ENCODE results near the gene TAF1B. TPM values are rescaled to one million over a fixed set of nuclear protein-coding genes. Genes with fewer than 3 reads are reported as not detected.
"Not testable (repeated sequence)": the region's sequence is repeated elsewhere in the genome, so short reads cannot be mapped to it uniquely, and the experiment has no call there.

TAF1B gene
- total RNA-seq, 1 donor from 2014 or later = 35.7 TPM

DNA sequence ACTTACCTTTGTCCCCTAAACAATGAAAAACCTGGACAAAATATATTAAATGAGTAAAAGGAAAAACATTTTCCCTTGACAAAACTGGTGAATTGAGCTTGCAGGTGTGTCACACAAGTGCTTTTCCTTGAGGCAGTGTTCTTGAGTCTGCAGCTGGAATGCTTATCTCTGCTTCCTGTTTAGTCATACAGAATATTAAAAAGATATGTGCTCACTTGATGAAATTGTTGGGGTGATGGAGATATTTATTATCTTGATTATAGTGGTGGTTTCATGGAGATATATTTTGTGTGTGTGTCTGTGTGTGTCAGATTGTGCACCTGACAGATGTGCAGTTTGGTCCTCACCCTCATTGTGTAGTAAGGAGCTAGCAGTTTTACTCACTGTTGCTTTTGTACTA, 3.3 kb downstream of the TAF1B start:
- no peaks in the 10 kb centered on the region for H3K9me3 Mint-ChIP-seq
- peak overlapping the region; percentile 81 for H3K4me3 Mint-ChIP-seq
- TF ChIP-seq, protein P1, sequence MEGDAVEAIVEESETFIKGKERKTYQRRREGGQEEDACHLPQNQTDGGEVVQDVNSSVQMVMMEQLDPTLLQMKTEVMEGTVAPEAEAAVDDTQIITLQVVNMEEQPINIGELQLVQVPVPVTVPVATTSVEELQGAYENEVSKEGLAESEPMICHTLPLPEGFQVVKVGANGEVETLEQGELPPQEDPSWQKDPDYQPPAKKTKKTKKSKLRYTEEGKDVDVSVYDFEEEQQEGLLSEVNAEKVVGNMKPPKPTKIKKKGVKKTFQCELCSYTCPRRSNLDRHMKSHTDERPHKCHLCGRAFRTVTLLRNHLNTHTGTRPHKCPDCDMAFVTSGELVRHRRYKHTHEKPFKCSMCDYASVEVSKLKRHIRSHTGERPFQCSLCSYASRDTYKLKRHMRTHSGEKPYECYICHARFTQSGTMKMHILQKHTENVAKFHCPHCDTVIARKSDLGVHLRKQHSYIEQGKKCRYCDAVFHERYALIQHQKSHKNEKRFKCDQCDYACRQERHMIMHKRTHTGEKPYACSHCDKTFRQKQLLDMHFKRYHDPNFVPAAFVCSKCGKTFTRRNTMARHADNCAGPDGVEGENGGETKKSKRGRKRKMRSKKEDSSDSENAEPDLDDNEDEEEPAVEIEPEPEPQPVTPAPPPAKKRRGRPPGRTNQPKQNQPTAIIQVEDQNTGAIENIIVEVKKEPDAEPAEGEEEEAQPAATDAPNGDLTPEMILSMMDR (conservative IDR thresholded peaks at IDR 0.05) = no peak
- H3K36me3 Mint-ChIP-seq (ENCODE audit: low read depth) = peaks cover 12% of the 10 kb centered on the region
- H3K4me1 Mint-ChIP-seq = peaks cover 41% of the 10 kb centered on the region
- no peak for DNase-seq (ENCODE audit: low read depth, low spot score)
- no peak overlapping the region for H3K27ac Mint-ChIP-seq (ENCODE audit: unreplicated experiment)
- no peaks in the 10 kb centered on the region for H3K27me3 Mint-ChIP-seq (ENCODE audit: low read depth)

DNA sequence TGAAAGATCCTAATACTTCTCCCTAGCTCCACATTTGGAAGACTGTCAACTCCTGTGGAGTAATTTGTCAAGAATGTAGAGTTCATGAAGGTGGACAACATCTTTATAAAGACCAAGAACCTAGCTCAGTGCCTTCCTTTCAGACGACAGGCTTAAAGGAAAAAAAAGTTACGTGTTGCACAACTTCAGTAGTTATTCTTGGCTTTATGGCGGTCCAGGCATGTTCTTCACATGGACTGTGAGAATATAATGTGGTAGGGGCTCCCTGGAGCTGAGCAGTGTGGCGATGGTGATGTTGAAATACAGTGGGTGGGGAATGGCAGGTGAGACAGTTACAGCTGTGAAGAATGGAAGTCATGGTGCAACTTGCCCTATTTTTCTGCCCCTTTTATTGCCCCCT, 3.9 kb downstream of the TAF1B start:
- Mint-ChIP-seq H3K4me3 (peak overlapping the region; percentile 81), H3K36me3 (ENCODE audit: low read depth) (peaks cover 14% of the 10 kb centered on the region)

DNA sequence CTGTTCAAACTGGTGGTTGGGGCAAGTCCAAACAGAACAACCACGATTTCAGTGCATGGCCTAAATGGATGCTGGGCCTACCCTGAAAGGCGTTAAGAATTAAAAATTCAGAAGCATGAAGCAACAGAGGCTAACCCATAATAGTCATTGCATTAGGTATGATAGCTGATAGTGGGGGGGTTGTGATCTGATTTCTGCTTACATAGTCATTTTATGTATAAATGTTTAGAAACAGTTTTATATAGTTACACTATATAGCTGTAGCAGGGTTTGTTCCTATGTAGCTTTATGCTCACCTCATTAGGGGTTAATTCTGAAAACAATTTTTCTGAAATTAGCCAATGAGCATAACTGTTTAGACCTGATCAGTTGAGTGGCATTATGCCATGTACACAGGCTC, 9.6 kb downstream of the TAF1B start:
- Mint-ChIP-seq H3K4me1 (peaks cover 3% of the 10 kb centered on the region), H3K9me3 (peaks cover 15% of the 10 kb centered on the region), H3K27ac (ENCODE audit: unreplicated experiment) (no peak overlapping the region), H3K4me3 (no peak overlapping the region), H3K27me3 (ENCODE audit: low read depth) (no peaks in the 10 kb centered on the region), H3K36me3 (ENCODE audit: low read depth) (peaks cover 56% of the 10 kb centered on the region)
- TF ChIP-seq, protein P1 (conservative IDR thresholded peaks at IDR 0.05) = no peak
- no peak for DNase-seq (ENCODE audit: low read depth, low spot score)

More for the DNA sequence above, 3.9 kb downstream of the TAF1B start:
- no peaks in the 10 kb centered on the region for H3K27me3 Mint-ChIP-seq (ENCODE audit: low read depth)
- TF ChIP-seq, protein P1 (conservative IDR thresholded peaks at IDR 0.05) = no peak
- no peak for DNase-seq (ENCODE audit: low read depth, low spot score)
- peaks cover 41% of the 10 kb centered on the region for H3K4me1 Mint-ChIP-seq
- H3K27ac Mint-ChIP-seq (ENCODE audit: unreplicated experiment) = no peak overlapping the region
- no peaks in the 10 kb centered on the region for H3K9me3 Mint-ChIP-seq

DNA sequence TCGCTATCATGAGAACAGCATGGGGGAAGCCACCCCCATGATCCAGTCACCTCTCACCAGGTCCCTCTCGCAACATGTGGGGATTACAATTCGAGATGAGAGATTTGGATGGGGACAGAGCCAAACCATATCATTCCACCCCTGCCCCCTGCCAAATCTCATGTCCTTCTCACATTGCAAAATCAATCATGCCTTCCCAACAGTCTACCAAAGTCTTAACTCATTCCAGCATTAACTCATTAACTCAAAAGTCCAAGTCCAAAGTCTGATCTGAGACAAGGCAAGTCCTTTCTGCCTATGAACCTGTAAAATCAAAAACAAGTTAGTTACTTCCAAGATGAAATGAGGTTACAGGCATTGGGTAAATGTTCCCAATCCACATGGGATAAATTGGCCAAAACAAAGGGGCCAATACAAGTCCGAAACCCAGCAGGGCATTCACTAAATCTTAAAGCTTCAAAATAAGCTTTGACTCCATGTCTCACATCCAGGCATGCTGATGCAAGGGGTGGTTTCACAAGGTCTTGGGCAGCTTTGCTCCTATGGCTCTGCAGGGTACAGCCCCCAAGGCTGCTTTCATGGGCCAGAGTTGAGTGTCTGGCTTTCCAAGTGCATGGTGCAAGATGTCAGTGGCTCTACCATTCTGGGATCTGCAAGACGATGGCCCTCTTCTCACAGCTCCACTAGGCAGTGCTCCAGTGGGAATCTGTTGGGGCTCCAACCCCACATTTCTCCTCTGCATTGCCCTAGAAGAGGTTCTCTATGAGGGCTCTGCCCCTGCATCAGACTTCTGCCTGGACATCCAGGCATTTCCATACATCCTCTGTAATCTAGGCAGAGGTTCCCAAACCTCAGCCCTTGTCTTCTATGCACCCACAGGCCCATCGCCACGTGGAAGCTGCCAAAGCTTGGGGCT, 14.8 kb downstream of the TAF1B start:
- Mint-ChIP-seq H3K27me3 (ENCODE audit: low read depth) (no peaks in the 10 kb centered on the region), H3K4me1 (no peaks in the 10 kb centered on the region), H3K9me3 (peaks cover 39% of the 10 kb centered on the region), H3K4me3 (no peak overlapping the region), H3K27ac (ENCODE audit: unreplicated experiment) (no peak overlapping the region), H3K36me3 (ENCODE audit: low read depth) (peaks cover 97% of the 10 kb centered on the region)
- TF ChIP-seq, protein P1 (conservative IDR thresholded peaks at IDR 0.05) = no peak
- DNase-seq (ENCODE audit: low read depth, low spot score) = no peak

DNA sequence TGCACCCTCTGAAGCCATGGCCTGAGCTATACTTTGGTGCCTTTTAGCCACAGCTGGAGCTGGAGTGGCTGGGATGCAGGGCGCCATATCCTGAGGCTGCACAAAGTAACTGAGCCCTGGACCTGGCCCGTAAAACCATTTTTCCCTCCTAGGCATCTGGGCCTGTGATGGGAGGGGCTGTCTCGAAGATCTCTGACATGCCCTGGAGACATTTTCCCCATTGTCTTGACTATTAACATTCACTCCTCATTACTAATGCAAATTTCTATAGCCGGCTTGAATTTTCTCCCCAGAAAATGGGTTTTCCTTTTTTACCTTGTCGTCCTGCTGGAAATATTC, 15.4 kb downstream of the TAF1B start:
- DNase-seq (ENCODE audit: low read depth, low spot score) = no peak

DNA sequence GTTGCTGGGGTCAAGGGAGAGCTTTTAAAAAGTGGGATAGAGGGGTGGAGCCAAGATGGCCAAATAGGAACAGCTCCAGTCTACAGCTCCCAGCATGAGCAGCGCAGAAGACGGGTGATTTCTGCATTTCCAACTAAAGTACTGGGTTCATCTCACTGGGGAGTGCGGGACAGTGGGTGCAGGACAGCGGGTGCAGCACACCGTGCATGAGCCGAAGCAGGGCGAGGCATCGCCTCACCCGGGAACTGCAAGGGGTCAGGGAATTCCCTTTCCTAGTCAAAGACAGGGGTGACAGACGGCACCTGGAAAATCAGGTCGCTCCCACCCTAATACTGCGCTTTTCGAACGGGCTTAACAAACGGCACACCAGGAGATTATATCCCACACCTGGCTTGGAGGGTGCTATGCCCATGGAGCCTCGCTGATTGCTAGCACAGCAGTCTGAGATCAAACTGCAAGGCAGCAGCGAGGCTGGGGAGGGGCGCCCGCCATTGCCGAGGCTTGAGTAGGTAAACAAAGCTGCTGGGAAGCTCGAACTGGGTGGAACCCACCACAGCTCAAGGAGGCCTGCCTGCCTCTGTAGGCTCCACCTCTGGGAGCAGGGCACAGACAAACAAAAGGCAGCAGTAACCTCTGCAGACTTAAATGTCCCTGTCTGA, 17.8 kb downstream of the TAF1B start:
- peaks cover 38% of the 10 kb centered on the region for H3K9me3 Mint-ChIP-seq
- not testable (repeated sequence) for H3K27ac Mint-ChIP-seq (ENCODE audit: unreplicated experiment)
- peaks cover 81% of the 10 kb centered on the region for H3K36me3 Mint-ChIP-seq (ENCODE audit: low read depth)

More for the DNA sequence above, 15.4 kb downstream of the TAF1B start:
- Mint-ChIP-seq H3K27ac (ENCODE audit: unreplicated experiment) (no peak overlapping the region), H3K9me3 (peaks cover 42% of the 10 kb centered on the region), H3K27me3 (ENCODE audit: low read depth) (no peaks in the 10 kb centered on the region), H3K4me1 (no peaks in the 10 kb centered on the region), H3K4me3 (no peak overlapping the region), H3K36me3 (ENCODE audit: low read depth) (peaks cover 96% of the 10 kb centered on the region)
- TF ChIP-seq, protein P1 (conservative IDR thresholded peaks at IDR 0.05) = no peak

More for the DNA sequence above, 17.8 kb downstream of the TAF1B start:
- H3K4me1 Mint-ChIP-seq; H3K27me3 Mint-ChIP-seq (ENCODE audit: low read depth); H3K4me3 Mint-ChIP-seq; DNase-seq (ENCODE audit: low read depth, low spot score): not testable (repeated sequence)

All from neural crest cell (in vitro differentiated cells).